Measurements from ENCODE around the gene HOXB3.

Gene HOXB3

DNA sequence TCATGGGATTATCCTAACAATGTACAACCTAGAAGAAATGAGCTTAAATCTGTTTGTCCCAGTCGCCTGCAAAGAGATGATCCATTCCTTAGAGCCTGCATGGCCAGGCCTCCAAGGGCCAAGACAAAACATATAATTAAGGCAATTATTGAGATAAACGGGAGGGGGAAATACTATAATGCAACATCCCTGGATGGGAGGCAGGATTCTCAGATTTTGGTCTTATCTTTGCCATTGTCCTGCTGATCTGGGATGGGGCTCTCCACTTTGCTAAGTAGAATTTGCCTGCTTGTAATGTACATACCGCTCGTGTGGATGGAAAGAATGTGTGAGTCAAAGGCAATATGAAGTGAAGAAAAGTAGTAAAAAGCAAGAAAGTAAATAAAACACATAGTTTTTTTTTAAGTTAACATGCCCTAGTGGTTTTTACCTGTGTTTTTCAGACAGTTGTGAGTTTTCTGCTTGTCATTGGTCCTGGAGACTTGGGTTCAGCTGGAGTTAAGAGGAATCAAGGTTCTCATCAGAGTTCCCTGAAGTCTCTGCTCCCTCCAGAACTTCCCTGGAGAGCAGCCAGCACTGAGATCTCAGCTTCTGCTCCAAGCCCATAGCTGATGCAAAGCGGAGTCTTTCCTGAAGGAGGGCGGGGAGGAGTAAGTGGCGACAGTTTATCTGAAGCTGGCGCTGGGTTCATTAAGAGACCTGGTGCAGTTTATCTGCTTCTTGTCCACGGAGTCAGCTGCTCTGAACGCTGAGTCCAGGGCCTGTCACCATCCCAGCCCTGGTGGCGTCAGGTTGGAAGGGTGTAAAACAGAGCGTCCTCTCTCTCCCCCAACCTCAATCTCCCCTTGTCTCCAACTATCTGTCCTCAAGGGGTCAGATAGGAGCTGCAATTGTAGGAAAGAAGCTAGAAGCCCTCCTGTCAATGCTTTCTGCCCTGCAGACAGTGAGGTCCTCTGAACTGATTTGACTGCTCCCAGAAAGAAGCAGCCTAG is 89.3 kb downstream of the HOXB3 start:
- H3K4me1 ChIP-seq (ENCODE audit: control insufficient read depth, insufficient read depth, low read length, poor library complexity, severe bottlenecking), result peaks cover 60% of the 10 kb centered on the region
- no peaks in the 10 kb centered on the region for H3K9me3 ChIP-seq (ENCODE audit: control insufficient read depth, low read length)
- H3K4me3 ChIP-seq (ENCODE audit: extremely low read depth, insufficient read depth, low read length, poor library complexity, severe bottlenecking), result no peak overlapping the region
- no peaks in the 10 kb centered on the region for H3K36me3 ChIP-seq (ENCODE audit: control insufficient read depth, insufficient read depth, low read length)
- H3K27ac ChIP-seq (ENCODE audit: low read depth, low read length, severe bottlenecking), result peak overlapping the region; percentile 79
- 51 to 72% methylated on average over 6 to 11 of the region's 12 CpGs for WGBS, 2 experiments (ENCODE audit: insufficient coverage in 2 of 2)

DNA sequence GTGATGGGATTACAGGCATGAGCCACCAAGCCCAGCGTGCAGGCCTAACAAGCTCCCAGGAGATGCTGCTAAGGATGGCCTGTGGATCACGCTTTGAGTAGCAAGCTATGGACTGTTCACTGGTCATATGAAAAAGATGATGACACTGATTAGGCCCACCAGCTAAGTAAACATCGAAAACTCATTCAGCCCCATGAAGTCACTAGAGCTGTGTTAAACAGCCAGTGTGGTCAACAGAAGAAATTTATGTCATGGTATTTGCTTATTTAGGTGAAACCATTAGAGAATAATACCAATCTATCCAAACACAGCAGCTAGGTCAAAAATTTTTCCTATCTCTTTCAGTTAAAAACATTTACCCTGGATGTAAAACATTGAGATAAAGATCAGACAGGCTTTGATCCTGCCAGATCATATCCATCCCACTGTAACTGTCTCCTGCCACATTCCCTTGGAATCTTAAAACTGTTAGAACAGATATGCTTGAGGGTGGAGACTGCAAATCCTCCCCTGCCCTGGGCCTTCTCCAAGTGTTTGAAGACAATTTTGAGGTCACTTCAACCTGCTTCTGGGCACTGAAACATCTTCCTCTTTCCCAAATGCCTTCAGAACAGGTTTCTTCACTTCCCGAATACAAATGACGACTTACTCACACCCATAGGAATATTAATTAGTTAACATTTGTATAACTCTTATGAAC is 90.2 kb downstream of the HOXB3 start:
- no peak overlapping the region for H3K4me3 ChIP-seq (ENCODE audit: extremely low read depth, insufficient read depth, low read length, poor library complexity, severe bottlenecking)
- H3K36me3 ChIP-seq (ENCODE audit: control insufficient read depth, insufficient read depth, low read length), result no peaks in the 10 kb centered on the region
- peaks cover 64% of the 10 kb centered on the region for H3K4me1 ChIP-seq (ENCODE audit: control insufficient read depth, insufficient read depth, low read length, poor library complexity, severe bottlenecking)
- WGBS, 2 experiments (ENCODE audit: insufficient coverage in 2 of 2), result 93 to 96% methylated on average over 3 of the region's 5 CpGs
- peak overlapping the region; percentile 79 for H3K27ac ChIP-seq (ENCODE audit: low read depth, low read length, severe bottlenecking)
- H3K9me3 ChIP-seq (ENCODE audit: control insufficient read depth, low read length), result no peaks in the 10 kb centered on the region

DNA sequence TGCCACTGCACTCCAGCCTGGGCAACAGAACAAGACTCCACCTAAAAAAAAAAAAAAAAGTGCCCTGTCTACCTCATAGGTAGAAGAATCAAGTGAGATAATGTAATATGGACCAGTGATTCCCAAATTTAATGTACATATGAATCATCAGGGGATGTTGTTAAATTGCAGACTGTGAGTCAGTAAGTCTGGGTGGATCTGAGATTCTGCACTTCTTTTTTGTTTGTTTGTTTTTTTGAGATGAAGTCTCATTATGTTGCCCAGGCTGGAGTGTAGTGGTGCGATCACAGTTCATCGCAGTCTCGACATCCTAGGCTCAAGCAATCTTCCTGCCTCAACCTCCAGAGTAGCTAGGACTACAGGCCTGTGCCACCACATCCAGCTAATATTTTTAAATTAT is 90.8 kb downstream of the HOXB3 start:
- no peaks in the 10 kb centered on the region for H3K36me3 ChIP-seq (ENCODE audit: control insufficient read depth, insufficient read depth, low read length)
- no CpG with 5 or more reads among the region's 3 CpGs for WGBS, 2 experiments (ENCODE audit: insufficient coverage in 2 of 2)
- H3K4me3 ChIP-seq (ENCODE audit: extremely low read depth, insufficient read depth, low read length, poor library complexity, severe bottlenecking), result no peak overlapping the region
- peaks cover 68% of the 10 kb centered on the region for H3K4me1 ChIP-seq (ENCODE audit: control insufficient read depth, insufficient read depth, low read length, poor library complexity, severe bottlenecking)
- no peaks in the 10 kb centered on the region for H3K9me3 ChIP-seq (ENCODE audit: control insufficient read depth, low read length)
- no peak overlapping the region for H3K27ac ChIP-seq (ENCODE audit: low read depth, low read length, severe bottlenecking)

Measured in mesodermal cell (in vitro differentiated cells).